Left cardiac atrium (tissue), 4 donors: ENCODE measurements around the gene ADK. TPM values are rescaled to one million over a fixed set of nuclear protein-coding genes. Genes with fewer than 3 reads are reported as not detected.
A peak's percentile ranks its signal among the peaks of the same experiment; 100 is the strongest.

Experiments used
- ATAC-seq, 2 donors: fragments of 200-7000 bp; cut with Tn5 transposase; one replicate each; pipeline ENCODE4 v1.9.1; 2020; ENCODE audit warnings: mild to moderate bottlenecking in 2 of 2, moderate library complexity in 2 of 2
- DNase-seq: peaks from one replicate; pipeline ENCODE4 v3.0.0-alpha.2; 2020
- intact Hi-C, 2 donors: fragments of 100-400 bp; cut with DNase I; formaldehyde crosslinking; loops; one replicate each; pipeline versions ENCODE4 v1.14.1 to v1.15.1; 2022 to 2023
- total RNA-seq, 2 donors: library from RNA; stranded (reverse); fragmentation: NEBNext Ultra II Directional; extraction: Animal tissue kit (Norgen Biotek cat#: 25700); gene quantifications; one replicate each; pipeline ENCODE4 v1.2.1, GENCODE V29; 2021
- donor health status: DM: no; HTN: yes; CAD: no.
- donor health status: DM: no; HTN: yes; CAD: no; lungs with severe emphysema.
- donor health status: DM: yes; HTN: yes; CAD: no.
- donor health status: Dilated cardiomyopathy.

Gene ADK
- total RNA-seq, 2 donors from 2014 or later = 31.2 to 34.9 TPM

GRCh38 chr10:74589851-74590250 lies 438.8 kb downstream of the ADK start:
- DNase-seq (no peak), ATAC-seq (no peak)
- intact Hi-C loops = loop anchor here in 1 of 2 donors (10.0 kb wide), 1 partner anchor 235 kb away; the partner anchor contains the start of gene KAT6B

- ATAC-seq = no peak
- intact Hi-C loops = loop anchor here in 1 of 2 donors (10.0 kb wide), 1 partner anchor 231 kb away; the partner anchor contains the start of gene KAT6B
These were observed 442.4 kb downstream of the ADK start for GRCh38 chr10:74593470-74593869.

DNA sequence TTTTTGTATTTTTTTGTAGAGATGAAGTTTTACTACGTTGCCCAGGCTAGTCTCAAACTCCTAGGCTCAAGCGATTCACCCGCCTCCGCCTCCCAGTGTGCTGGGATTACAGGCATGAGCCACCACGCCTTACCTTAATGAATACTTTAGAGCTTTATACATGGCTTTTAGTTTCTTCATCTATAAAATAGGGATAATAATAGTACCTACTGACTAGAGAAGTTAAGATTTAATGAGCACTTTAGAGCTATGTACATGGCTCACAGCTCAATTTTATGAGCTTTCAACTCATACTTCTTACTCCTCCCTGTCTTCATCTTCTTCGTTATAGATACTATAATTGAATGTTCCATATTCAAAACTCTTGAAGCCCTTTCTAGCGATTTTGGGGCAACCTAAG lies 445.7 kb downstream of the ADK start:
- intact Hi-C loops = loop anchor here in 1 of 2 donors (10.0 kb wide), 1 partner anchor 228 kb away; the partner anchor contains the start of gene KAT6B
- DNase-seq (no peak), ATAC-seq (no peak)

More at GRCh38 chr10:74593470-74593869, 442.4 kb downstream of the ADK start:
- DNase-seq = no peak

DNA sequence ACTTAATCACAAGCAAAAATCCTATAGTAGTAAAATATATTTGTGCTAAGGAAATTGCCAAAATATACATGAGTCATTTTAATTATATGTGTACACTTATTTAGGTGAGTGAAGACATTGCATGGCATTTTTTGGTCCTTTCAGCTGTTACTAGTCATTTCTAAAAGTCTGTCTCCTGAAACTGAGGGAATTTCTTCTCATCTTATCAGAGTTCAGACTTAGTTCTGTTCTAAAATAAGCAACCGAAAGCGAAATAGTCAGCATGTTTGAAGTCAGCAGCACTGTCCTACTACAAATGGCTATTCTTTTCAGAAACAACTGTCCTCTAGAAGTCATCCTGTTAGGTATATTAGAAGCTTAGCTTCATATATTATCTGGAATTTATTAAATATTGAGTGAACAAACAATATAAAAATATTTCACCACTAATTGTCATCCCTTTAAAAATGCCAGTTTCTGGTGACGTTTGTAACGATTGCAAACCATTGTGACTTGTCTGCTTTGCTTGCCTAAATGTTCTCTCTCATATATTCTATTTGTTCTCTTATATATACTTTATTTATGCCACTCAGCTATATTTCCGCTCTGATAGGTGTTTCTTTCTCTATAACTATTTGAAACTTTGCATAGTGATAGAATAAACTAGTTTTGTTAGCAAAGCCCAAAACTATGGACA lies 448.0 kb downstream of the ADK start:
- intact Hi-C loops = loop anchor here in 1 of 2 donors (10.0 kb wide), 1 partner anchor 226 kb away; the partner anchor contains the start of gene KAT6B
- DNase-seq (no peak), ATAC-seq (peak; percentile 68 to 72)

- ATAC-seq = no peak
- intact Hi-C loops = loop anchor here in 1 of 2 donors (10.0 kb wide), 1 partner anchor 225 kb away; the partner anchor contains the start of gene KAT6B
- no peak for DNase-seq
These were observed 448.7 kb downstream of the ADK start for GRCh38 chr10:74599672-74600071.

DNA sequence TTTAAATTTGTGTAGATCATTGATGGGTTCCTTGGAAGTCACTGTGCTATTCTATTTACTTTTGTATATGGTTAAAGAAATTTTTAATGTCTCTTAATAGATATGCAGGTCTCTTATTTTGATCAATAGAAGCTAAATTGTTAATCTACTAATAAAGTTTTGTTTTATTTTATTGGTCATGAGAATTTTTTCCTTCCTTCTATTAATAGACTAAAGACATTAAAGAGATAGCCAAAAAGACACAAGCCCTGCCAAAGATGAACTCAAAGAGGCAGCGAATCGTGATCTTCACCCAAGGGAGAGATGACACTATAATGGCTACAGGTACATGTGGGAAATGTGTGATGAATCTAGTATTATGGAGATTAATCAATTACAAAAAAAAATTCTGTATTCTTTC lies 449.1 kb downstream of the ADK start:
- ATAC-seq (no peak), DNase-seq (no peak)
- intact Hi-C loops = no loop called here

DNA sequence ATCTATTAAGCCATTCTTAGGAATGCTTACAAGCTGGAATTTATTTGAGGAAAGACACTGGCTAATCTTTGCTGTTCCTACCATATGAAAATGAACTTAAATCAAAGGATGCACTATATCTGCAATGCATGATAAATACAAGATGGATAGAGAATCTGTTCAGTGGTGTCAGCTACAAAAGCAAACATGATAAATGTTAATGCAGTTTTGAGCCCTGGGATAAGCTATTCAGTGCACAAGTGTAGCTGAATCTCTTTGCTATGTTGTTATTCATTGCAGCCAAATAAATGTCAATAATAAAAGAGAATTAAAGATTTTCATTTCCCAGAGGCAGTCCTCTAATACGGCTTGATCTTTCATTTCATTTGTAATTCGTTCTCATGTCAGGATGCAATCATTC lies 451.6 kb downstream of the ADK start:
- ATAC-seq (no peak), DNase-seq (no peak)
- intact Hi-C loops = no loop called here

- intact Hi-C loops = no loop called here
- DNase-seq (no peak), ATAC-seq (no peak)
These were observed 459.3 kb downstream of the ADK start for GRCh38 chr10:74610299-74610698.

DNA sequence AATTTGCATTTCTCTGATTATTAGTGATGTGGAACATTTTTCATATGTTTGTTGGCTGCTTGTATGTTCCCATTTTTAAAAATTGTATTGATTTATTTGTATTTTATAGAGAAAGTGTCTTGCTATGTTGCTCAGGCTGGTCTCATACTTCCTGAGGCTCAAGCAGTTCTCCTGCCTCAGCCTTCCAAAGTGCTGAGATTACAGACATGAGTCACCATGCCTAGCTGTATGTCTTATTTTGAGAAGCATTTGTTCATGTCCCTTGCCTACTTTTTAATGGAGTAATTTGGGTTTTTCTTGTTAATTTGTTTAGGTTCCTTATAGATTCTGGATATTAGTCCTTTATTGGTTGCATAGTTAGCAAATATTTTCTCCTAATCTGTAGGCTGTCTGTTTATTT lies 461.2 kb downstream of the ADK start:
- intact Hi-C loops = no loop called here

GRCh38 chr10:74620626-74621025 lies 469.6 kb downstream of the ADK start:
- intact Hi-C loops = no loop called here
- DNase-seq (no peak), ATAC-seq (no peak)

More for the DNA sequence above, 461.2 kb downstream of the ADK start:
- ATAC-seq (no peak), DNase-seq (no peak)

DNA sequence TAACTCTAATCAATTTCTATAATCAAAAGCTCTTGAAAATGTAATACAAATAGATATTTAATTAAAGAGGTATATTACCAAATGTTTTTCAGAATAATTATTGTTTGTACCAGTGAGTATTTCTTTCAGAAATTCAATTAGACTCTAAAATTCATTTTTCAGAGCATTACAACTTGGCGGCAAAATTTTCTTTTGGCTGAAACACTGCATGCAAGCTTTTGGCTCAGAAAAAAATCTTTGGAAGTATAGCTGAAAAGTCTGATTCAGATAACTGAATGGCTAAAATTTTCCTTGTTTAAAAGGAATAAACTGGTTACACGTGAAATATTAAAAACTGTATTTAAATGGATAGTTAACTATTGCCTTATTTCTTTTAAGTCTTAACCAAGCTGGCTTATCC lies 472.8 kb downstream of the ADK start:
- no peak for DNase-seq
- no peak for ATAC-seq
- intact Hi-C loops = no loop called here

GRCh38 chr10:74624501-74624900 lies 473.5 kb downstream of the ADK start:
- ATAC-seq (no peak), DNase-seq (no peak)
- intact Hi-C loops = no loop called here

GRCh38 chr10:74628136-74628535 lies 477.1 kb downstream of the ADK start:
- no peak for ATAC-seq
- intact Hi-C loops = no loop called here

DNA sequence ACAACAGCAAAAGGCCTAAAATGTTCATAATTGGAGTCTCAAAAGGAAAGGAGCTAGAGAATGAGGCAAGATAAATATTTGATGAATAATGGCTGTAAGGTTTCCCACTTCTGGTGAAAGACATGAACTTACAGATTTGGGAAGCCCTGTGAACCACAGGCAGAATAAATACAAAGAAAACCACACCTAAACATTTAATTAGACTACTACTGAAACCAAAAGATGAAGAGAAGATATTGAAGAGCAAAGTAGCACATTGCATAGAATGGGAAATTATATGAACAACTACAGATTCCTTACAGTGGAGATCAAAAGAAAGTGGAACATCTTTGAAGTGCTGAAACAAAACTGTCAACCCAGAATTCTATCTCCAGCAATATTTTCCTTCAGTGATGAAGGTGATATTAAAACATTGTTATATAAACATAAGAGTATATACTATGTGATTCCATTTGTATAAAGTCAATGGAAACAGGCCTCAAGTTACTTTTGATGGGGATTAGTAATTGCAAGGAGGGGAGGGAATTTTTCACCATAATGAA lies 484.0 kb downstream of the ADK start:
- intact Hi-C loops = no loop called here

More at GRCh38 chr10:74628136-74628535, 477.1 kb downstream of the ADK start:
- no peak for DNase-seq

DNA sequence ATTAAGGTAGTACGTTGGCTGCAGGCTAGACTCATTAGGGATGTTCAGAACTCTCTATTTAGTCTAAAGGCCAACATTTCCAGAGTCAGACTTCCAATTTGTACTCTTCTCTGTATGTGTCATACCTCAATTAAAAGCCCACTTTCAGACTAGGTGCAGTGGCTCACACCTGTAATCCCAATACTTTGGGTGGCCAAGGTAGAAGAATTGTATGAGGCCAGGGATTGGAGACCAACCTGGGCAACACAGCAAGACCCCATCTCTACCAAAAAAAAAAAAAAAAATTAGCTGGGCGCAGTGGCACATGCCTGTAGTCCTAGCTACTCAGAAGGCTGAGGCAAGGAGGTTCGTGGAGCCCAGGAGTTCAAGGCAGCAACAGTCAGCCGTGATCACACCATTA lies 484.6 kb downstream of the ADK start:
- intact Hi-C loops = no loop called here
- ATAC-seq (no peak), DNase-seq (no peak)

More for the DNA sequence above, 484.0 kb downstream of the ADK start:
- ATAC-seq (no peak), DNase-seq (no peak)

- ATAC-seq = no peak
- intact Hi-C loops = no loop called here
- no peak for DNase-seq
These were observed 486.7 kb downstream of the ADK start for GRCh38 chr10:74637685-74638084.

- DNase-seq = no peak
- no peak for ATAC-seq
- intact Hi-C loops = no loop called here
These were observed 489.3 kb downstream of the ADK start for GRCh38 chr10:74640134-74640921.

GRCh38 chr10:74641659-74642058 lies 490.6 kb downstream of the ADK start:
- DNase-seq (no peak), ATAC-seq (no peak)
- intact Hi-C loops = no loop called here

DNA sequence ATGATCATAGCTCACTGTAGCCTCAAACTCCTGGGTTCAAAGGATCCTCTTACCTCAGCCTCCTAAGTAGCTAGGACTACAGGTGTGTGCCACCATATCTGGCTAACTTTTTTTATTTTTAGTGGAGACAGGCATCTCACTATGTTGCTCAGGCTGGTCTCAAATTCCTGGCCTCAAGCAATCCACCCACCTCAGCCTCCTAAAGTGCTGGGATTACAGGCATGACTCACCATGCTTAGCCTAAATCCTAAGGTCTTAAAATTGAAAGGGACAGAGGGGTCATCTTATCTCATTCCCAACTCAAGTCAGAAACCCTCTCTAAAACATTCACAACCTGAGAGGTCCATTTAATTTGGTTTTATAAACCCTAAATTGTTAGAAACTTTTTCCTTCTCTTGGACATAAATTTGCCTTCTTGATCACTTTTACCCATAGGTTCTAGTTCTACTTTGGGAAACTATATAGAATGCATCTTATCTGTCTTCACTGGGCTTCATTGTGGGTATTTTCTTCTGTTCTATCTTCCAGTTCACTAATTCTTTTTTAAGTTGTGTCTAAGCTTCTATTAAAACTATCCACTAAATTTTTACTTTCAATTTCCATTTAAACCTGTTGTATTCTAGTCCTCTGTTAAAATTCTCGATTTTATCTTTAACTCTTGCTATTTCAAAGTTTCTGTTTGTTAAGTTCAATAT lies 492.0 kb downstream of the ADK start:
- no peak for ATAC-seq
- intact Hi-C loops = no loop called here

More for the DNA sequence above, 492.0 kb downstream of the ADK start:
- DNase-seq = no peak
